NCI-H82 (cell line): ENCODE results near the gene ZFAND3.

Source experiments
- DNase-seq: peaks from one replicate; lab custom pipeline; 2025; lab: John Stamatoyannopoulos, UW

The ZFAND3 gene, protein sequence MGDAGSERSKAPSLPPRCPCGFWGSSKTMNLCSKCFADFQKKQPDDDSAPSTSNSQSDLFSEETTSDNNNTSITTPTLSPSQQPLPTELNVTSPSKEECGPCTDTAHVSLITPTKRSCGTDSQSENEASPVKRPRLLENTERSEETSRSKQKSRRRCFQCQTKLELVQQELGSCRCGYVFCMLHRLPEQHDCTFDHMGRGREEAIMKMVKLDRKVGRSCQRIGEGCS

DNA sequence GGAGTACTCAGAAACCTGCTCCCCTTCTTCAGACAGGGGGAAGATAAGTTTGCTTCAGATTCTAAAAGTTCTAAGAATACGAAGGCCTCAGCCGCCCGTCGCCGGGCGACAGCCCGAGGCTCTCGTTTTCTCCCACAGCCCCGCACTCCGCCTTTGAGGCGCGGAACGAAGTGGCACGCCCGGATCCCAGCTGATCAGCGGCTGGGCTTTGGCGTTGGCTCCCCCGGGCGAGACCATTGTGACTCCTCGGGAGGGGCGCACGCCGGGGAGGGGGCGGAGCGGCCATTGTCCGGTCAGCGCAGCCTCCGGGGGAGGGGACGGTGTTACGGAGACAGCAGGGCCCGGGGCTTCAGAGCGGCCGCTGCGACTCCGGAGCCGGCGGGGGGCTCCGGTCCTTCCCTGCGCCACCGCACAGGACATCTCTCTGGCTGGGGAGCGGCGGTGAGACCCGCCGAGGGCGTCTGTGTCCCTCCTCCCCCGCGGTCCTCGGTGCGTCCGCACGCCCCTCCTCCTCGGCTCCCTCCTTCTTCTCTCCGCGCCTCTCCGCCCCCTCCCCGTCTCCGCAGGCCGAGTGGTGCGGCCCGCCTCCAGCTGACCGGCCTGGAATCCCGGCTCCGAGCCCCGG is at the start of gene ZFAND3:
Gene ZFAND3, plus strand, starts transcription at position 551 of the 625 bp plus-strand sequence. CDS start 219 bp downstream, outside the sequence.
- peak; percentile 98 for DNase-seq

DNA sequence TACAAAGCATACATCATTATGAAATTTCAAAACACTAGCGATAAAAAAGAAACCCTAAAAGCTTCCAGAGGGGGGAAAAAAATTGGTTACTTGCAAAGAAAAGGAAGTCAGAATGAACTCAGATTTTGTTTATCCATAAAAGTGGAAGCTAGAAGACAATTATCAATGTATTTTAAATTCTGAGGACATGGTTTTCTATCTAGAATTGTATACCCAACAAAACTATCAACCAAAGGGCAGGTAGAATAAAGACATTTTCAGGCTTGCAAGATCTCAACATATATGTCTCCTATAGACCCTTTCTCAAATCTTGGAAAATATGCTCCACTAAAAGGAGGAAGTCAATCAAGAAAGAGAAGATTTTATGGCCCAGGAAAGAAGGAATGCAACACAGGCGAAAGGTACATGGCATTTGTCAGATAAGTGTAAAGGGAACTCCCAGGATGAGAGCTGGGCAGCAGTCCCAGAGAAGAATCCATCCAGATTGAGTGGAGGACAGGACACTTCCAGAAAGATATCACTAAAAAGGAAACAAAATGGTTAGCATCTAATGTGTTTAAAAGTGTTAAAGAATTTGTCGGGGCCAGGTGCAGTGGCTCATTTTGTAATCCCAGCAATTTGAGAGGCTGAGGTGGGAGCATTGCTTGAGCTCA is 45.4 kb upstream of the ZFAND3 start:
- no peak for DNase-seq

DNA sequence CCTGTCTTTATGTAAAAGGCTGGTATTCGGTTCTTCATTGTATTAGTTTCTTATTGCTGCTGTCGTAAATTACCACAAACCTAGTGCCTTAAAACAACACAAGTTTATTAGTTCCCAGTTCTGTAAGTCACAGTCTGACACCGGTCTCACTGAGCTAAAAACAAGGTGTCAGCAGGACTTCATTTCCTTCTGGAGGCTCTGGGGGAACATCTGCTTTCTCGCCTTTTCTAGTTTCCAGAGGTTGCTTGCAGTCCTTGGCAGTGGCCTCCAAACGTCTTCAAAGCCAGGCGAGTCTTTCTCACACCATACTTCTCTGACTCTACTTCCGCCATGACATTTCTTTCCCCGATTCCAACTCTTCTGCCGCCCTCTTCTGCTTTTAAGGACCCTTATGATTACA is 43.0 kb upstream of the ZFAND3 start:
- DNase-seq = no peak

DNA sequence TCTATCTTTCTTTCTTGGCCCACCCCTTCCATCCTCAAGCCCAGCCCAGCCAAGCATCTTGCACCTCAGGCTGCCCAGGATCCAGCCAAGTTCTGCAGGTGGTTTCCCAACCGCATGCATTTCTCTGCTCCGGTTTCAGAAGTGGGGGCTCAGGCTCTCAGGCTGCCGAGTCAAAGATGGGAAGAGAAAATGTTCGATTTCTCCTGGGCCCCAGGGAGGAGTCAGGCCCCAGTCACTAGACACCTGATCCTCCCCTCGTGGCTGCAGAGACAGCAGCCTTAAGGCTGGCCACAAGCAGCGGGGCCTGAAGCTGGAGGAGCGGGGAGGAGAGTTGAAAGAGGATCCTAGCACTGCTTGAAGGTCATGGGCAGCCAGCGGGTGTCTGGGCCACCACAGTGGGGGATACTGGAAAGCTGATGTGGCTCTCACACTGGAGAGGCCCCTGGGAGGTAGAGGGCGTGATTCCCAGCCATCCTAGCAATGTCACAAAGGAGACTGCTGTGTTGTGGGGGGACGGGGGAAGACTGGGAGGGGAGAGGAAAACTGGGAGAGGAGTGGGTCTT is 42.2 kb upstream of the ZFAND3 start:
- DNase-seq = no peak

DNA sequence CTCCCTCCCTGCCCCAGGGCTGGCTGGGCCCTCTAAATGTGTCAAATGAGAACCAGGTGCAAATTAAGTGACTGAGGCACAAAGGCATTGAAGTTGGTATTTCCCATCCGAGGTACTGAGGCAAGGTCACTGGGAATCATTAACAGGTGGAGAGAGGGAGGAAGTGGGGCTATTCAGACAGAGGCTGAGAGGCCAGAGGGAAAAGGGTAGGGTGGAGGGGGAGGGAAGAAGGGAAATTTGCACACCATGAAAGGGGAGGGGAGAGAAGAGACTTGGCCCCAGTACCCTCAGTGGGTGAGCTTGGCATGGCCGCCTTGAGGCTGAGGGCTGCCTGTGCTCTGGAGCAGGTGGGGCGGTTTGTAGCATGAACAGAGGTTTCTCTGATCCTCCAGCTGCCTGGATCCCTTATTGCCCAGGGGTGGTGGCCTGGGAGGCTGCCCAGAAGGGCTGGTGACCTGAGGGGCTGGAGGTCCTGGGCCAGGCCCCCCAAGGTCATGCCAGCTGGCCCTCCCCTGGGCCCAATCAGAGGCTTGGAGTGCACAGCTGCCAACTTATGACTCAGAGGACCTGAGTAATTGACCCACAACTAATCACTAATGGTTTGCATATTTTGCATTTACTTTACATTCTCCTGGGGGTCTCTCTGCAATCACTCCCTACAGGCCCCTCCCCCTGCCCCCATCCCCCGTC is 40.3 kb upstream of the ZFAND3 start:
- no peak for DNase-seq

DNA sequence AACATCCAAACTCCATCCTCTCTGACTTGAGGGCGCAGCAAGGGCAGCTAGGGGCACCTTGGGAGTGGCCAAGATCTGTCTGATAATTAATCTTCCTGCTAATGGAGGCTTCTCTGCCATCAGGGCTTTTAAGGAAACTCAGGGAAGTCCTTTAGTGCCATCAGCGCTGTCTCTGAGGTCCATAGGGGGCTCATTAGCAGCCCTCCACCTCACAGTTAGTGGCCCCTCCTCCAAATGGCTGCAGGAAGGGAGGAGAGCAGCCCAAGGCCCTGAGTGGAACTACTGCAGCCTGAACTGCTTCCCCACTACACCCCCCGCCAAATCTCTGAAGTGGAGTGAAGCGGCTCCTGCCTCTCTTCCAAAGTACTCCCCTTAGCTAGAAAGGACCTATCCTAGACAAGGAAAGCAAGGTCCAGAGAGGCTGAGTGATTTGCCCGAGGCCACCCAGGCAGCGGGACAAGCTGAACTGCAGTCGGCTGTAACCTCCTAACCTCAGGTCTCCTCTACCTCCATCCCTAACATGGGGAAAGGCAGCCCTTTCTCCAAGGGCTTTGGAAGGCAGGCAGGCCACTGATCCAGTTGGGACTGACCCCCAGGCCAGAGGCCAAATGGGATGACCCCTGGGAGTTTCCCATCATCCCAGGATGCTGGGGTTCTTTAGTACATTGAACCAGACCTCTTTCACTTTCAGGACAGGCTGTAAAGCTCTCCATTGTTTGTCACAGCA is 39.5 kb upstream of the ZFAND3 start:
- DNase-seq = no peak

DNA sequence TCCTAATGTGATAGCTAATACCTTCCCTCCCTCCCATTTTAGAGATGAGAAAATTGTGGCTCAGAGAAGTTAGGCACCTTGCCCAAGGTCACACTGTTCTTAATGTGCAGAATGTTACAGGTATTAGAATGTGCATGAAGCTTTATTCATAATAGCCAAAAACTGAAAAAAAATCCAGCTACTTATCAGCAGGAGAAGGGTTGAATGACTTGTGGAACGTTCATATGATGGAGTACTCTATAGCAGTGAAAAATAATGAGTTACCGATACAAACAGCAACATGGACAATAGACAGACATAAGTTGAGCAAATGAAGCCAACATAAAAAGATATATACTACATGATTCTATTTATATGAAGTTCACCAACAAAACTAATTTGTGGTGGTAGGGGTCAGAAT is 37.7 kb upstream of the ZFAND3 start:
- no peak for DNase-seq

DNA sequence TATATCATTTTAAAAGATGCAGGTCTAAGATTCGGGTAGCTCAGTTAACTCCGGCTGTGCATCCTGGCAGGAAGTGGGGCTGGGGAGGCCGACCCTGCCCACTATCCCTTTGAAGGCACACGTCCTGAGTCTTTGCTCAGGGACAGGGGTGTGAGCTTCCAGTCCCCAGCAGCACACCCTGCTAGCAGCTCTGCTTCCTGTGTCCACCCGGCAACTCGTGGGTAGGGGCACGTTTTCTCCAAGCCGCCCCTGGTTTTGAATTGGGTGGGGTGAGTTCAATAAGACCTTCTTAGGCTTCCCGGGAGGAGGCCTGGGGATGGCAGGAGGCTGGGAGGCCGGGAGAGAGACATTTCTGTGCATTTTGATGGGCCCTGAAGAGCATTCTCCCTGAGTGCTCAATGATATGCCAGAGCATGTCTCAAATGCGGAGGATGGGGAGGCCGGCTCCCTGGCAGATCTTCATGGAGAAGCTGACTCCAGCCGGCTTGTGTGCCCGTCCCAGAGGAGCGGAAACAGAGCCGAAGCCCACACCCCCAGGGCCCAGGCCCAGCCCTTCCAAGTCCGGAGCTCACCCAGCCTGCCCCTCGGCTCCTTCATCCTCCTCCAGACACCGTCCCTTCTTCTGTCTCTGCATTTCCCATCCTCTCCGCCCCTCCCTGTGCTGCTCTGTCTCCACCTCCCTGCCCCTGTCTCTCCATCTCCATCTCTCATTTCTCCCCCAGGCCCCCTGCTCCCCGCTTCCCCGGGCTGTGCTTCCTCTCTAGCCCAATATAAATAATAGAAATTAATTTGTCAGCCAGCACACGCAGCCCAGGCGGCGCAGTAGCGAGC is 36.3 kb upstream of the ZFAND3 start:
- DNase-seq = no peak

DNA sequence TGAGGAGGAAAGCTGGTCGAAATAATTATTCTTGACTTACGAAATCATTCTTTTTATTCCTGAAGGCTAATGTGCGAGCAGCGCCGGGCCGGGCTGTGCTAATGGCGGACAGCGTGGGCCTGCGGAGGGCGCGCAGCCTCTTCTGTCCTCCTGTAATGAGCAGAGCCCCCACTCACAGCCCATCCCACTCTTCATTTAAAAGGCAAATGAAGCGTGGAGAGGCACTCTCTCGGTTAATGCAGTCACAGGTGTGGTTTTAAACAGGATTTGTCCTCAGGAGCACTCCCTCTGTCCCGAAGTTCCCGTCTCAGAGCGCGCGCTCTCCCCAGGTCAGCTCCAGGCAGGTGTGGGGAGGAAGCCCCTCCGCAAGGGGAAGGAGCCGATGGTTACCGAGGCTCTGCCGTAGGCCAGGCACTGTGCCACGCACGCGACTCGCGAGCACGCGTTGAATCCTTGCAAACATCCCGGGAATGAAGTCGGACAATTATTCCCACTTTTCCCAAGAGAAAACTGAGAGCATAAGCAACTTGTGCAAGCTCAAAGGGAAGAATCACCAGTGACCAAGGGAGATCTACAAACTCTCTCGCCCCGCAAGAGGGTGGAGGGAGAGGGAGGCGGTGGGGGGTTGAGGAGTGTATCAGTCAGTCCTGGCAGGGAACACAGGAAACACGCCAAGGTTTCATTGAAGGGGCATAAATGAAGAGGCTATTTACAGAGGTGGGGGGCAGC is 35.5 kb upstream of the ZFAND3 start:
- DNase-seq = no peak

DNA sequence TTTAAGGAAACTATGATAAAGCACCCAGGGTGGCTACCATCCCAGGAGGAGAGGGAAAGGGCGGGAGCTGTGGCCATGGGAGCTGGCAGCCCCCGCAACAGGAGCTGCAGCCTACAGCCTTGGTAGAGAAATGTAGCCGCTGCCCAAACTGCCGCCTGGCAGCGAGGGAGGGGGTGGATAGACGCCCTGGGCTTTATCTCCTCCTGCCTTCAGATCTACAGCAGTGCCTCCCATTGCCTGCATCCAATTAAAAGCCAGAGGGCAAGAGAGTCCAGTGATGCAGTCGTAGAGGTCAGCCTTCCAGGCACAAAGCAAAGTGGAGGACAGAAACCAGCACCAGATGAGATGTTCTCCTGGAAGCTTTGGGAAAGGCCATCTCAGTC is 35.0 kb upstream of the ZFAND3 start:
- DNase-seq = no peak

DNA sequence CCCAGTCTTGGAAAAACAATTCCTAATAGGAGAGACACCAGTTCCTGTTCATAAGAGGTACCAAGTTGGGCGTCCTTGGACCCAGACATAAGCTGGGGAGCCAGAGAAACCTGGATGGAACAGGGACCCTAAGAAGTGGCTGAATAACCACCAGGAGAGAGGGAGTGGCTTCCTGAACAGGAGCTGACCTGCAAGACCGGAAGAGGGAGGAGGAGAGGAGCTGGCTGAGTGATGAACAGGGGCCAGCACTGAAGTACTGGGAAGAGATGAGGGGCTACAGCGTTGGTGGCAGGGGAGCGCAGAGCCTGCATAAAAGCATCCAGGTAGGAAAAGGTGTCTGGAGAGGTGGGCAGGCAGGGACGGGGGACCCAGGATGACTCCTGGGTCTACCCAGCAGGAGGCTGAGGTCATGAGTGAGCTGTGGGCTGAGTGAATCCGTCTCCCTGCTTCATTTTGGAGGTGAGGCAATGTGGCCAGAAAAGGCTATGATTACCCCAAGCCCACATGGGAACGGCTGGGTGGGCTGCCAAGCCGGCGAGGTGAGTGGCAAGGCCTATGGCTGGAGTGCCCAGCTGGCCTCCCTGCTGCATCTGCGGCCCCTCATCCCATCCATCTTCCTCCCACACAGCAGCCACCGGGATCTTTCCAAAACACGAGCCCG is 34.4 kb upstream of the ZFAND3 start:
- DNase-seq = no peak

DNA sequence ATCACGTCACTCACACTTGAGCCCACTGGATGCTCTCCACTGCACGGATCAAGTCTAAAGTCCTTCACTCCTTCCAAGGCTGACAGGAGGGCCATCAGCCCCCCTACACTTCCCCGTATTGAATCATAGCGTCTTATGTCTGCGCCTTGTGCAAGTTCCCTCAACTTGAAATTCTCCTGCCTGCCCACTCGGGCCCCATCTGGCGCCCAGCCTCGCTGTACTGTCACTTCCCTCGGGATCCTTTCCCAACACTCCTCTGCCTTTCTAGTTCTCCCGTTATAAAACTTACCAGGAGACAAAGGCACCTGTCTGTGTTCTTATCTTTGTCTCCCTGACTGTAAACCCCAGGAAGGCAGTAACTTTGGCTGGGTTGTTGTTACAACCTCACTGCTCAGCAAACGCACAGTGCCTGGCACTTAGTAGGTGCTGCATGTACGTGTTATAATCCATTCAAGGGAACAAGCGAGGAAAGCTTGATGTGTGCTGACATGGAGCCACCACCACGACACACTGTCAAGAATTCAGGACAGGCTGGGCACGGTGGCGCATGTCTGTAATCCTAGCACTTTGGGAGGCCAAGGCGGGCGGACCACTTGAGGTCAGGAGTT is 33.8 kb upstream of the ZFAND3 start:
- DNase-seq = no peak

DNA sequence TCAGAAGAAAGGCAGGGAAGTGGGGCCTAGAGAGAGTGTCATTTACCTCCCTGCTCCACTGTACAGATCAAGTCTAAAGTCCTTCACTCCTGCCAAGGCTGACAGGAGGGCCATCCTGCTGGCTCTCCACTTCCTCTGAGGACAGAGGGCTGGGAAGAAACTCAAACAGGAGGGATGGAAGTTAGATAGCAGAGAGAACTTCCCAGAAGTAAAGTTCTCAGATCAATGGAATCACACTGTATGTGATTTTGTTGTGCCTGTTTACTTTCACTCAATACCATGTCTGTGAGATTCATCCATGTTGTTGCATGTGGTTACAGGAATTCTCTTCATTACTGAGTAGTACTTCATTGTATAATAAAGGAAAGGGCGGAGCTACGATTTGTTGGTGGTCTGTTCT is 32.3 kb upstream of the ZFAND3 start:
- DNase-seq = no peak

DNA sequence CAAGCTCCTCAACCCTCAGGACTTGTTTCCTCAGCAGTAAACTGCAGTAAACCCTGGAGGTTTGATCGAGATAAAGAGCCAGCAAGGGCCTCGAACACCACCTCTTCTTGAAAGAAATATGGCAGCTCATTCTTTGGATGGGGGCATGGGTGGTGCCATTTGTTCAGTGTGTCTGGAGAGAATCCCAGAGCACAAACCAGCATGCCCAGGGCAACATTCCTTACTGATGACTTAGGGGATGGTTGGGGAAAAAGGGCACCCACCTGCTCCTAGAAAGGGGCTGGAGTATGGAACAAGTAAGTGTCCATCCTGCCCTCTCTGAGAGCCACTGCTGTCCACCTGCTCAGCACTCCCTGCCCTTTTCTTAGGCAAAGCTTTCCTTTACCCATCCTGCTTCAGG is 31.3 kb upstream of the ZFAND3 start:
- DNase-seq = no peak

DNA sequence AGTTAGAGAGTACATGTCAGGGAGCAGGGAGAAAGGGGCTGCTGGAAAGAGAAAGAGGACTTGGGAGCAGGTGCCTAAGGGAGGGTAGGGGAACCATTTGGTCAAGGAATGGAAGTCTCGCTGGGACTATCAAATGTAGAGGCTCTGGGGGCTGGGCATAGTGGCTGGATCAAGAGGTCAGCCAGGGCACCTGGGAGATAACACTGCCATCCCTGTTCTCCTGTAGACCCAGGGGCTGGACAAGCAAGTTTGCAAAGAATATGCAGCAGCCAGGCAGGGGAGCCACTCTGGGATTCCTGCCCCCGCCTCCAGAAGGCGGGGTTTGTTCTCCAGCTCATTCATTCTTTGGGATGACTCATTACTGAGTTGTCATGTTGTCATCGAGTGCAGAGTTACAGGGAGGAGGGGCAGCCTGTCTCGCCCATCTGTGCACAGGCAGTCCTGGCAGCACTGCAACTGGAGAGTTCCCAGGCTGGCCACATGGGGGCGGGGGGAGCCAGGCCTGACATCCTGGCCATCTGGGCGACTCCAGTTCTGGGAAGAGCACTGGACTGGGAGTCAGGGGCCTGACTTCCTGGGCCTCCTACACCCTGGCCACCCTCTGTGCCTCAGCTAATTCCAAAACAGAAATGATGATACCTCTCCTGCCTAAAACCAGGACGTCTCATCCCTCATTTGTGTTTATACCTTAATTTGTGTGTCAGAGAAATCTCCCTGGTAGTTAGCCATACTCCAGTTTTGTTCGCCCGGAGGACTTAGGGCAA is 28.2 kb upstream of the ZFAND3 start:
- peak; percentile 98 for DNase-seq

DNA sequence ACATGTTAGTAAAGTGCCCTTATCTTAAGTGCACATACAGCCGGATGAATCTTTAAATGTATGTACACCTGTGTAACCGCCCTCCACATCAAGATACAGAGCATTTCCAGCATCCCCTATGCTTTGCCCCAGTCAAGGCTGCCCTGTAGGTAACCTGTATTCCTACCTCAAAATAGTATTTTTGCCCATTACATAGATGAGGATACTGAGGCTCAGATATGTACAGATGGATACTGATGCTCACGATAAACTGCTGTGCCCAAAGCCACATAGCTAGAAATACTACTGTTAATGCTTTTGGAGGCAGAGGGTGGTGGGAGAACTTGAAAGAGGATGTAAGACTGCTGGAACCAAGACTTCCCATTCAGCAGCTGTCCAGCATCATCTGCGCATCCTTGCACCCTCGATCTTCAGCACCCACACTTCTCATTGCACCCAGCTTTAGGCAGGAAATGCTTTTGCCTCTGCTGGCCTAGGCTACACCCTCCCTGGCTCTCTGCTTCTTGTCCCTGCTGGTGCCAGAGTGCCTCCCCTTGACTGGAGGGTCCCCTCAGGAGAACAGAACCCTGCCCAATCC is 27.0 kb upstream of the ZFAND3 start:
- DNase-seq = no peak

DNA sequence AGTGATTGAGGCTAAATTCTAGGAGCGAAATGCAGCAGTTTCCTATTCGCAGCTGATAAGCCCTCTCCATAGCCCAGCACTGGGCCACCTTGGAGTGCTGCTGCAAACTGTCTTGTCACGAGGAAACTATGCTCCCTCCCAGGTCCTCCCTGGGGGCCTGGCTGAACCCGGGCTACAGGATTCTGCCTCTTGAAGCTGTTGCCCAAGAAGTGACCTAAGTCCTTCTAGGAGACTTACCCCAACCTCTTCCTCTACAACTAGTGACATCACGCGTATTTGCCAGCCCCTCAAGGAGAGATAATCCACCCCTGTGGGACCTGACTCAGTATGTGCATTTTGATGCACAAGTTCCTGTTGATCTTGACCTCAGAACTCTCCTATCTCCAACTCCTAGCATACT is 26.5 kb upstream of the ZFAND3 start:
- DNase-seq = no peak

DNA sequence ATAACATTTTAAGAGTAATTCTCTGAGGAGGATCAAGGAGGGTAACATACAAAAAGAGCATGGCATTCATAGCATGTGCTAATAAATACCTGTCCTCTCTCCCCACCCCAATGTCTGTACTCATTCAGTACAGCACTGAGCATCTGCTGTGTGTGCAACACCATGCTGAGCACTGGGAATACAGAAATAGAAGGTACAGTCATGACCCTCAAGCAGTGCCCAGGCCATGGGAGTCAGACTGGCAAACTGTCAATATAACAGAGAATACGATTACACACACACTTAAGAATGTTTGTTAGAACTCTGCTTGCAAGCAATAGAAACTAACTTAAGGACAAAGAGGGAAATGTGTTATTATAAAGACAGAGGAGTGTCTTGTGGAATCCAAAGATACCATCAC is 24.7 kb upstream of the ZFAND3 start:
- DNase-seq = no peak
